SU-DHL-6 (cell line): Measurements from ENCODE around the gene UBL4A.

Source experiments
- H2AFZ ChIP-seq: fragments of 200-600 bp; sonication (generic); 2 replicates; pipeline ENCODE4 v1.6.1; 2014; ENCODE audit warnings: low read depth, mild to moderate bottlenecking, moderate library complexity, mixed read lengths, antibody characterized with exemption, low read length; ENCODE audit not compliant: severe bottlenecking
- H3F3A ChIP-seq: fragments of 200-600 bp; shearing (Covaris generic); 2 replicates; pipeline ENCODE4 v1.6.0; 2016; ENCODE audit warnings: antibody characterized with exemption, mild to moderate bottlenecking; ENCODE audit not compliant: insufficient read depth
- H3K27ac ChIP-seq: fragments of 200-600 bp; sonication (generic); 2 replicates; pipeline ENCODE4 v1.5.1; 2016; ENCODE audit warnings: low read depth, mild to moderate bottlenecking, low read length, moderate library complexity, mixed read lengths
- H3K27me3 ChIP-seq: fragments of 200-600 bp; sonication (generic), shearing (Covaris generic); 2 replicates; pipeline ENCODE4 v1.6.0; 2014; ENCODE audit warnings: mild to moderate bottlenecking, low read length
- H3K36me3 ChIP-seq: fragments of 200-600 bp; sonication (generic); 2 replicates; pipeline ENCODE4 v1.6.1; 2014; ENCODE audit warnings: mild to moderate bottlenecking, low read length, mixed read lengths
- H3K4me2 ChIP-seq: fragments of 300-600, 200-600 bp; shearing (Covaris generic), sonication (generic); 2 replicates; pipeline ENCODE4 v1.6.0; 2014; ENCODE audit warnings: low read length, low read depth, mild to moderate bottlenecking; ENCODE audit not compliant: poor library complexity, severe bottlenecking
- H3K4me3 ChIP-seq: fragments of 200-600 bp; sonication (generic); 2 replicates; pipeline ENCODE4 v1.5.1; 2014; ENCODE audit warnings: antibody characterized with exemption, low read length, mild to moderate bottlenecking, mixed read lengths; ENCODE audit not compliant: insufficient read depth, poor library complexity, severe bottlenecking
- H3K79me2 ChIP-seq: fragments of 200-600 bp; sonication (generic); 2 replicates; pipeline ENCODE4 v1.6.1; 2014; ENCODE audit warnings: mild to moderate bottlenecking, low read length, moderate library complexity; ENCODE audit not compliant: insufficient read depth
- H3K9ac ChIP-seq: fragments of 200-600 bp; sonication (generic); 2 replicates; pipeline ENCODE4 v1.7.0; 2014; ENCODE audit warnings: mild to moderate bottlenecking, low read length
- H3K9me2 ChIP-seq: fragments of 200-600 bp; sonication (generic); replicated peaks from 2 replicates; pipeline ENCODE4 v1.6.1; 2014; ENCODE audit warnings: low read length; ENCODE audit not compliant: insufficient read depth
- H3K9me3 ChIP-seq: fragments of 200-600 bp; sonication (generic); 2 replicates; pipeline ENCODE4 v1.6.1; 2014; ENCODE audit warnings: low read length, mixed read lengths; ENCODE audit not compliant: insufficient read depth
- H4K20me1 ChIP-seq: fragments of 200-600 bp; sonication (generic); 2 replicates; pipeline ENCODE4 v1.6.1; 2014; ENCODE audit warnings: low read depth, mild to moderate bottlenecking, antibody characterized with exemption, low read length, moderate library complexity, mixed read lengths
- CTCF ChIP-seq: fragments of 200-600 bp; sonication (generic); IDR thresholded peaks from one replicate; pipeline ENCODE4 v1.5.1; 2017; ENCODE audit warnings: antibody characterized with exemption, mild to moderate bottlenecking, low read length, moderate library complexity; ENCODE audit not compliant: insufficient read depth, poor library complexity, severe bottlenecking
- EZH2phosphoT487 ChIP-seq: fragments of 200-600 bp; sonication (generic), shearing (Covaris generic); conservative IDR thresholded peaks from 2 replicates; pipeline ENCODE4 v1.6.1; 2018; ENCODE audit warnings: mild to moderate bottlenecking, antibody characterized with exemption, low read length, moderate library complexity, mixed read lengths

The UBL4A gene

DNA sequence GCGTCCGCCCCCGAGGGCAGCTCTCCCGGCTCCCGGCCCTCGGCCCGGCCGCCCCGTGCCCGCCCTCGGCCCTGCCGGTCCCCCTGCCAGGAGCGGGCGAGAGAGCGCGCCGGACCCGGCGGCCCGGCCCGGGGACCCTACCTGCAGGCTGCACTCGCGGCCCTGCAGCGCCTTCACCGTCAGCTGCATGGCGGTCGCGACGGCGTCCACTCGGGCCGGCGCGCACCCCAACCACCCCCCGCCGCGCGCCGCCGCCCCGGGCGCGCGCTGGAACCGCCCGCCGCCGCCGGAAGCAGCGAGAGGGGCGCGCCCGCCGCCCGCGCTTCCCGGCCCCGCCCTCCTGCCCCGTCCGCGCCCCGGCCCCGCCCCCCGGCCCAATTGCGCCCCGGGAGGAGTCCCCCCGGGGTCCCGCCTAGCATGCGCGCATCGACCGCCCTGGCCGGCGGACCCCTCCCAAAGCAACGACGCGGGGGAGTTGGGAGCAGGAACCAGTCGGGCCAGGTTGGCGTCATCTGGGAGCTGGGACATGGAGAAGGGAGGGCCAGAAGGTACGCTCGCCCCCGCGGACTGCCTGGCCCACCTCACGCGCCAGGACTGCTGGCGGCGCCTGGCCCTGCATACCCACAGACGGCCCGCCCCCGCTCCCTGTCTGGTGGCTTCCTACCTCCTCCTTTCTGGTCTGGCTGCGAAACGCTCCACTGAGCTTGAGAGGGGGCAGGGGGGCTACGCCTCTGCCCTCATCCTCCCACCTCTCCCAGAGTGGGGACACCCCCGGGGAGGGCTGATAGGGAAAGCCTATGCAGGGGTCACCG, at the start of gene UBL4A:
UBL4A (minus strand) TSS at position 220 of the 812 bp plus-strand sequence; CDS start at position 189, 31 bp downstream.
- TF ChIP-seq EZH2phosphoT487 (no peak), CTCF (no peak)
- Histone ChIP-seq H3K27me3 (no peaks in the 10 kb centered on the region), H3K36me3 (no peaks in the 10 kb centered on the region), H3F3A (peaks cover 17% of the 10 kb centered on the region), H3K4me3 (peak within 1 kb of the TSS; percentile 74), H3K27ac (peak within 1 kb of the TSS; percentile 82), H3K9me3 (no peaks in the 10 kb centered on the region), H2AFZ (no peak within 1 kb of the TSS), H3K9me2 (no peaks in the 10 kb centered on the region), H4K20me1 (no peaks in the 10 kb centered on the region), H3K9ac (peak within 1 kb of the TSS; percentile 100), H3K79me2 (peaks cover 18% of the 10 kb centered on the region), H3K4me2 (peak within 1 kb of the TSS; percentile 89)

GRCh38 chrX:154535892-154536291, 49.5 kb upstream of the UBL4A start:
- Histone ChIP-seq H3K9me3 (no peaks in the 10 kb centered on the region), H3K27me3 (no peaks in the 10 kb centered on the region), H3K9ac (no peak overlapping the region), H4K20me1 (no peaks in the 10 kb centered on the region), H3F3A (no peaks in the 10 kb centered on the region), H3K4me2 (no peak overlapping the region), H3K27ac (no peak overlapping the region), H3K4me3 (no peak overlapping the region), H2AFZ (no peak overlapping the region), H3K9me2 (no peaks in the 10 kb centered on the region), H3K36me3 (no peaks in the 10 kb centered on the region), H3K79me2 (no peaks in the 10 kb centered on the region)
- no peak for TF ChIP-seq EZH2phosphoT487
- TF ChIP-seq CTCF = no peak

- H2AFZ ChIP-seq = no peak overlapping the region
- H3K4me2 ChIP-seq = no peak overlapping the region
- no peaks in the 10 kb centered on the region for H3K27me3 ChIP-seq
- H3K9me2 ChIP-seq = no peaks in the 10 kb centered on the region
- H3F3A ChIP-seq = no peaks in the 10 kb centered on the region
- H3K36me3 ChIP-seq = no peaks in the 10 kb centered on the region
- H3K79me2 ChIP-seq = no peaks in the 10 kb centered on the region
- peak; percentile 90 for TF ChIP-seq CTCF
- TF ChIP-seq EZH2phosphoT487 = no peak
- H3K9ac ChIP-seq = 0 out of 2 replicates have a peak overlapping the region, but pooled peaks have one; percentile 22
- H3K27ac ChIP-seq = no peak overlapping the region
- no peaks in the 10 kb centered on the region for H3K9me3 ChIP-seq
- H3K4me3 ChIP-seq = no peak overlapping the region
- no peaks in the 10 kb centered on the region for H4K20me1 ChIP-seq
These were observed 48.3 kb upstream of the UBL4A start for GRCh38 chrX:154534526-154535322.
